PC-3 (cell line): ENCODE results near the gene CAPN13.

Experiments used
- EZH2 ChIP-seq: fragments of 300-600 bp; sonication (generic); IDR thresholded peaks from one replicate; pipeline ENCODE4 v1.6.1; 2017; ENCODE audit warnings: antibody characterized with exemption, mild to moderate bottlenecking, low read length; ENCODE audit not compliant: unreplicated experiment
- EZH2phosphoT487 ChIP-seq: fragments of 300-600 bp; sonication (generic); IDR thresholded peaks from 2 replicates; pipeline ENCODE4 v1.6.1; 2018; ENCODE audit warnings: mild to moderate bottlenecking, antibody characterized with exemption, low read length, borderline replicate concordance
- TF ChIP-seq, protein P1 (sequence below): fragments of 300-600 bp; sonication (generic); conservative IDR thresholded peaks from 2 replicates; pipeline ENCODE4 v1.5.1; 2017; ENCODE audit warnings: antibody characterized with exemption, low read depth, mild to moderate bottlenecking, low read length

- TF ChIP-seq, protein P1, sequence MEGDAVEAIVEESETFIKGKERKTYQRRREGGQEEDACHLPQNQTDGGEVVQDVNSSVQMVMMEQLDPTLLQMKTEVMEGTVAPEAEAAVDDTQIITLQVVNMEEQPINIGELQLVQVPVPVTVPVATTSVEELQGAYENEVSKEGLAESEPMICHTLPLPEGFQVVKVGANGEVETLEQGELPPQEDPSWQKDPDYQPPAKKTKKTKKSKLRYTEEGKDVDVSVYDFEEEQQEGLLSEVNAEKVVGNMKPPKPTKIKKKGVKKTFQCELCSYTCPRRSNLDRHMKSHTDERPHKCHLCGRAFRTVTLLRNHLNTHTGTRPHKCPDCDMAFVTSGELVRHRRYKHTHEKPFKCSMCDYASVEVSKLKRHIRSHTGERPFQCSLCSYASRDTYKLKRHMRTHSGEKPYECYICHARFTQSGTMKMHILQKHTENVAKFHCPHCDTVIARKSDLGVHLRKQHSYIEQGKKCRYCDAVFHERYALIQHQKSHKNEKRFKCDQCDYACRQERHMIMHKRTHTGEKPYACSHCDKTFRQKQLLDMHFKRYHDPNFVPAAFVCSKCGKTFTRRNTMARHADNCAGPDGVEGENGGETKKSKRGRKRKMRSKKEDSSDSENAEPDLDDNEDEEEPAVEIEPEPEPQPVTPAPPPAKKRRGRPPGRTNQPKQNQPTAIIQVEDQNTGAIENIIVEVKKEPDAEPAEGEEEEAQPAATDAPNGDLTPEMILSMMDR: no peak
- TF ChIP-seq EZH2phosphoT487 (no peak), EZH2 (no peak)
Observed at GRCh38 chr2:30780776-30781330, 26.4 kb downstream of the CAPN13 start.
